Upper lobe of left lung (tissue), 6 donors: ENCODE data around the gene CNTNAP5. TPM values are rescaled to one million over a fixed set of nuclear protein-coding genes. Genes with fewer than 3 reads are reported as not detected.

Source experiments
- ATAC-seq, 2 donors: fragments of 200-7000 bp; cut with Tn5 transposase; one replicate each; pipeline ENCODE4 v1.9.1; 2022; ENCODE audit warnings: mild to moderate bottlenecking in 2 of 2, moderate library complexity in 2 of 2; ENCODE audit not compliant: low FRiP score in 2 of 2
- DNase-seq, 2 donors: peaks; one replicate each; pipeline ENCODE4 v3.0.0-alpha.2; 2019 to 2020
- H3K27ac ChIP-seq, 4 donors: fragments of 200-600 bp; sonication (generic); one replicate each; pipeline ENCODE4 v1.5.1; 2016 to 2019
- H3K27me3 ChIP-seq, 4 donors: fragments of 200-600 bp; sonication (generic); one replicate each; pipeline ENCODE4 v1.5.1; 2017 to 2019
- H3K36me3 ChIP-seq, 4 donors: fragments of 200-600 bp; sonication (generic); one replicate each; pipeline ENCODE4 v1.5.1; 2016 to 2019
- H3K4me1 ChIP-seq, 4 donors: fragments of 200-600 bp; sonication (generic); one replicate each; pipeline ENCODE4 v1.5.1; 2018 to 2019
- H3K4me3 ChIP-seq, 4 donors: fragments of 200-600 bp; sonication (generic); one replicate each; pipeline ENCODE4 v1.5.1; 2017 to 2019; ENCODE audit warnings: mild to moderate bottlenecking in 2 of 4, moderate library complexity in 1 of 4
- H3K9me3 ChIP-seq, 4 donors: fragments of 200-600 bp; sonication (generic); one replicate each; pipeline ENCODE4 v1.5.1; 2018 to 2019
- CTCF ChIP-seq, 6 experiments: fragments of 450-650 bp in 4 of 6; fragments of 200-600 bp in 2 of 6; sonication (generic) in 2 of 6; IDR thresholded peaks; one replicate each; pipeline ENCODE4 v1.5.1; 2016 to 2019; ENCODE audit warnings: antibody characterized with exemption in 6 of 6
- EP300 ChIP-seq, 4 donors: sonication (generic); formaldehyde crosslinking; IDR thresholded peaks; one replicate each; pipeline ENCODE4 v1.5.1; 2017; ENCODE audit warnings: antibody characterized with exemption in 4 of 4, control low read depth in 2 of 4
- POLR2A ChIP-seq, 4 donors: fragments of 450-650 bp; IDR thresholded peaks; one replicate each; pipeline ENCODE4 v1.5.1; 2016 to 2017; ENCODE audit warnings: antibody characterized with exemption in 4 of 4, mild to moderate bottlenecking in 2 of 4
- POLR2AphosphoS5 ChIP-seq, 2 donors: sonication (generic); formaldehyde crosslinking; IDR thresholded peaks; one replicate each; pipeline ENCODE4 v1.5.1; 2017; ENCODE audit warnings: antibody characterized with exemption in 2 of 2
- WGBS, 2 donors: methylation state at CpG; one replicate each; pipeline ENCODE4 v1.1.5; 2017 to 2018; 5-methylcytosine and 5-hydroxymethylcytosine counted together
- total RNA-seq, 6 donors: library from RNA; depleted of rRNA in 4 of 6; stranded (reverse); fragments of >200 nt in 4 of 6; gene quantifications; one replicate each; pipeline versions ENCODE4 v1.1.0 to v1.2.1, GENCODE V29; 2016 to 2021
- donor health status: DM: no; HTN: no; CAD: no; lungs with moderate emphysema.
- donor health status: DM: no; HTN: yes; CAD: no; lungs with severe emphysema.

The CNTNAP5 gene
- total RNA-seq, 6 donors from 2014 or later = not detected

GRCh38 chr2:124822516-124822915, 797.4 kb downstream of the CNTNAP5 start:
- TF ChIP-seq CTCF (IDR thresholded peaks at IDR 0.05) (no peak), POLR2AphosphoS5 (IDR thresholded peaks at IDR 0.05) (no peak), POLR2A (IDR thresholded peaks at IDR 0.05) (no peak), EP300 (IDR thresholded peaks at IDR 0.05) (no peak)
- WGBS, 2 donors = 62% methylated on average over 3 of the region's 3 CpGs
- no peaks in the 10 kb centered on the region for H3K9me3 ChIP-seq
- ATAC-seq (no peak), DNase-seq (no peak)
- H3K4me3 ChIP-seq = no peak overlapping the region
- no peaks in the 10 kb centered on the region for H3K27me3 ChIP-seq
- H3K36me3 ChIP-seq = no peaks in the 10 kb centered on the region
- no peak overlapping the region for H3K27ac ChIP-seq
- no peaks in the 10 kb centered on the region for H3K4me1 ChIP-seq

- TF ChIP-seq CTCF (IDR thresholded peaks at IDR 0.05) (no peak), EP300 (IDR thresholded peaks at IDR 0.05) (no peak), POLR2A (IDR thresholded peaks at IDR 0.05) (no peak), POLR2AphosphoS5 (IDR thresholded peaks at IDR 0.05) (no peak)
- ATAC-seq (no peak), DNase-seq (no peak)
- no peaks in the 10 kb centered on the region for H3K4me1 ChIP-seq
- no peak overlapping the region for H3K27ac ChIP-seq
- H3K36me3 ChIP-seq = no peaks in the 10 kb centered on the region
- 66 to 81% methylated on average over 2 of the region's 2 CpGs for WGBS, 2 donors
- H3K4me3 ChIP-seq = no peak overlapping the region
- no peaks in the 10 kb centered on the region for H3K9me3 ChIP-seq
- H3K27me3 ChIP-seq = no peaks in the 10 kb centered on the region
Observed at GRCh38 chr2:124824441-124824840, 799.4 kb downstream of the CNTNAP5 start.

GRCh38 chr2:124832521-124832920, 807.4 kb downstream of the CNTNAP5 start:
- no peak for TF ChIP-seq CTCF (IDR thresholded peaks at IDR 0.05)
- TF ChIP-seq POLR2A (IDR thresholded peaks at IDR 0.05) = no peak
- TF ChIP-seq POLR2AphosphoS5 (IDR thresholded peaks at IDR 0.05) = no peak
- no peak for TF ChIP-seq EP300 (IDR thresholded peaks at IDR 0.05)
- Histone ChIP-seq H3K4me1 (no peaks in the 10 kb centered on the region), H3K27ac (no peak overlapping the region), H3K27me3 (no peaks in the 10 kb centered on the region), H3K4me3 (no peak overlapping the region), H3K36me3 (no peaks in the 10 kb centered on the region), H3K9me3 (no peaks in the 10 kb centered on the region)
- DNase-seq = no peak
- no peak for ATAC-seq
- 53 to 74% methylated on average over 2 of the region's 2 CpGs for WGBS, 2 donors

- DNase-seq = no peak
- H3K4me1 ChIP-seq = no peaks in the 10 kb centered on the region
- no peaks in the 10 kb centered on the region for H3K9me3 ChIP-seq
- TF ChIP-seq POLR2AphosphoS5 (IDR thresholded peaks at IDR 0.05) (no peak), CTCF (IDR thresholded peaks at IDR 0.05) (no peak), EP300 (IDR thresholded peaks at IDR 0.05) (no peak), POLR2A (IDR thresholded peaks at IDR 0.05) (no peak)
- no peak overlapping the region for H3K4me3 ChIP-seq
- ATAC-seq = no peak
- H3K27ac ChIP-seq = no peak overlapping the region
- 45 to 50% methylated on average over 1 of the region's 1 CpG for WGBS, 2 donors
- H3K27me3 ChIP-seq = no peaks in the 10 kb centered on the region
- no peaks in the 10 kb centered on the region for H3K36me3 ChIP-seq
Observed at GRCh38 chr2:124834331-124834730, 809.2 kb downstream of the CNTNAP5 start.

GRCh38 chr2:124835331-124835730, 810.2 kb downstream of the CNTNAP5 start:
- Histone ChIP-seq H3K36me3 (no peaks in the 10 kb centered on the region), H3K27ac (no peak overlapping the region), H3K9me3 (no peaks in the 10 kb centered on the region), H3K4me3 (no peak overlapping the region), H3K27me3 (no peaks in the 10 kb centered on the region), H3K4me1 (no peaks in the 10 kb centered on the region)
- ATAC-seq (no peak), DNase-seq (no peak)
- WGBS, 2 donors = 60 to 65% methylated on average over 4 of the region's 4 CpGs
- TF ChIP-seq POLR2AphosphoS5 (IDR thresholded peaks at IDR 0.05) (no peak), CTCF (IDR thresholded peaks at IDR 0.05) (no peak), POLR2A (IDR thresholded peaks at IDR 0.05) (no peak), EP300 (IDR thresholded peaks at IDR 0.05) (no peak)
